ENCODE measurements around the gene SLC18A3.
A peak's percentile ranks its signal among the peaks of the same experiment; 100 is the strongest.

The SLC18A3 gene

DNA sequence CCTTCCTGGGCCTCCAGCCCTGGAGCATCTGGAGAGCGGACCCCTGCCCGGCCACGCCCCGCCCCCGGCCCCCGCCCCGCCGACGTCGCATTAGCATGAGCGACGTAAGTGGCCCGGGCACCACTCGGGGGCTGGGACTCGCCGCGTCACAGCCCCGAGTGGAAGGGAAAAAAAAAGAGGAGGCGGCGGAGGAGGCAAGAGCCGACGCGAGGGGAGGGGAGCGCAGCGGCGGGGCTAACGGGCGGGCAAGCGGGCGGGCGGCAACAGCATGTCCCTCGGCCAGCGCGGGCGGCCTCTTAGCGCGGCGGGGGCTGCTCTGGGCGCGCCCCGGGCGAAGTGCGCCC lies at the start of gene SLC18A3:
Gene SLC18A3 (plus strand): TSS at position 197 of the 344 bp plus-strand sequence. CDS start 431 bp downstream, outside the sequence.
- no peak for DNase-seq

DNA sequence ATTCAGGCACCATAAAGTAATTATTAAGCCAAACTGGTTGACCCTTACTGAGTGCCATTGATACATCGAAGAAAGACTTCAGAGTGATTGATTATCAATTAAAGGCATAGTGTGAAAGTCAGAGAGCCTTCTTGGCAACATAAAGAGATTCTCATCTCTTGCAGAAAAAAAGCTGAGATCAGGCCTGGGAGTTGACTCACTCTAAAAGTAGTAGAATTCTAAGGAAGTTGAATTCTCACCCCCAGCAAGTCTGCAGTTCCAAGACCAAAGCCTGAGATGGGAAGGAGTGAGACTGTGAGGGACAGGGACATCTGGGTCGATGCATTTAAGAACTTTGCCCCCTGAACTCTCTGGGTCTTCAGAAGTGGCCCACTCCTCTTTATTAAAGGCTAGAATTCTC lies 49.6 kb upstream of the SLC18A3 start:
- no peak for DNase-seq

DNA sequence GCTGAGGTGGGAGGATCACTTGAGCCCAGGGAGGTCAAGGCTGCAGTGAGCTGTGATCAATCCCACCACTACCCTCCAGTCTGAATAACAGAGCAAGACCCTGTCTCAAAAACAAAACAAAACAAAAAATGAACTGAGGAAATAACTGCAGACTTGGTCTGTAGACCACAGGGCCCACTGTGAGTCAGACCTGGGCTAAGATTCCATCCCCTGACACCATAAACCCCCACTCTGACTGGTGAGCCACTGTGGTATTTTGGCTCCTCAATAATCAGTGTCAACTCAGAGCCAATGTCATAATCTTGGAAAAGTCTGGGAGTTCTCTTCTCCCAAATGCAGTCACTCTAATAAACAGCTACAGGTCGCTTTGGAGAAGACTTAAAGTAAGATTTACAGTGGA lies 47.2 kb upstream of the SLC18A3 start:
- DNase-seq = no peak

DNA sequence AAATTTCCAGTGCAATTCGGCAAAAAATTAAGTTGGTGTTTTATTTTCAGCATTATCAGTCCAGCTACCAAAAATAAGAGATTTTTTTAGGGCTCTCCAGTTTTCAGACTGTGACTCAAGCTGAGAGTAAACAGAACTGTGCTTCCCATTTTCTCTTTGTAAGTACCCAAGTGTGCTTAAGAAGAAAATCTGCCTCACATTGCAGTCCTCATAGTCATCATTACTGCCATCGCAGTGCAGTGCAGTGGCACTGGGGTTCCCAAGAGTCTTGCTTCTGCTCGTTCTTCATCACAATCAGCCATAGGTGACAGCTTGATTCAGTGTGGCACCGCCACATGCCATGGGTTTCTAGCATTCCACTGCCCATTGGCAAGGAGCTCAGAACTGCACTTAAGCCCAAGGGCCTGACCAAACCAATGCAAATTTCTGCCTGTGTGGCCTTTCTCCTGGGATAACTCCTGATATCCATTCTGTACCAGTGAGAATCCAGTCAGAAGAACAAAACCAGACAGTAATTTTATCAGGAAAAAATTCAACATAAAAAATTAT lies 45.6 kb upstream of the SLC18A3 start:
- no peak for DNase-seq

DNA sequence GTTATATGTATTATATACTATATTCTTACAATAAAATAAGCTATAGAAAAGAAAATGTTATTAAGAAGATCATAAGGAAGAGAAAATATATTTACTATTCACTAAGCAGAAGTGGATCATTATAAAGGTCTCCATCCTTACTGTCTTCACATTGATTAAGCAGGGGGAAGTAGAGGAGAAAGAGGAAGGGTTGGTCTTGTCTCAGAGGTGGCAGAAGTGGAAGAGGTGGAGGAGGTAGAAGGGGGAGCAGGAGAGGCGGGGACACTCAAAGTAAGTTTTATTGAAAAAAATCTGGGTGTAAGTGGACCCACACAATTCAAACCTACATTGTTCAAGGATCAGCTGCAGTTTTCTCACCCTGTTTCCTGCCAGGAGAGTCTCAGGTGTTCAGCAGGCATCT lies 42.3 kb upstream of the SLC18A3 start:
- DNase-seq = no peak

DNA sequence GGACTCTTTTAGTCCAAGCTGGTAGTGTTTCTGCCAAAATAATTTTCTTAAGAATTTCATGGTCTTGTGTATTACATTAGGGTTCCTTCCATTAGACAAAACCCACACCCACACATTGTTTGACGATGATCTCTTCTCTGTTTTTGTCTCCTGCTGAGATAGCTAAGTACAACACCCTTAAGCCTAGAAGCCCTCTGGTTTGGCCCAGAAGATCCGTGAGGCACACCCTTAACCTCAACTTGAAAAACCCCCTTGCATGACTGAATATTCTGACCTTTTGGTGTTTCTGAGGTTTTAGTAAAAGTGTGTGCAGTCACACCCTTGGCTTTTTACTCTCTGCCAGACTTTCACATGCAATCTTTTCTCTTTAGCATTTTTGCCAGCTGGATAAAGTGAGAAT lies 41.9 kb upstream of the SLC18A3 start:
- no peak for DNase-seq

DNA sequence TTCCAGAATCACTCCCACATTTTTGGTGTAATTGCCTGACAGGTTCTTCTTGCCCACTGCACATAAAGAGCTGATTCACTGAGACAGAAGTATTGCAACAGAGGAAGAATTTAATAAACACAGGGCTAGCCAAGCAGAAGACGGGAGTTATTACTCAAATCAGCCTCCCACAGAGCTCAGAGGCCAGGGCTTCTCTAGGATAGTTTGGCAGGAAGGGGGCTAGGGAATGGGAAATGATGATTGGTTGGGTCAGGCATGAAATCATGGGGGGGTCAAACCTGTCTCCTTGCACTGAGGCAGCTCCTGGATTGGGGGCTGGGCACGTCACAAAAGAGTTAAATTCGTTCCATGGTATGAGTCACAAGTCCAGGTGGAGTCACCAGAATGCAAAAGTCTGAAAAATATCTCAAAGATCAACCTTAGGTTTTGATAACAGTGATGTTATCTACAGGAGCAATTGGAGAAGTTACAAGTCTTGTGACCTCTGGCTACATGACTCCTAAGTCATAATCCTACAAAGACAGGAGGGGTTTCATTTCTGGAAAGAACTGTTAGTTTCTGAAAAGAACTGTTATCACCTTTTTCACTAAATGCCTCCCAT lies 41.0 kb upstream of the SLC18A3 start:
- no peak for DNase-seq

DNA sequence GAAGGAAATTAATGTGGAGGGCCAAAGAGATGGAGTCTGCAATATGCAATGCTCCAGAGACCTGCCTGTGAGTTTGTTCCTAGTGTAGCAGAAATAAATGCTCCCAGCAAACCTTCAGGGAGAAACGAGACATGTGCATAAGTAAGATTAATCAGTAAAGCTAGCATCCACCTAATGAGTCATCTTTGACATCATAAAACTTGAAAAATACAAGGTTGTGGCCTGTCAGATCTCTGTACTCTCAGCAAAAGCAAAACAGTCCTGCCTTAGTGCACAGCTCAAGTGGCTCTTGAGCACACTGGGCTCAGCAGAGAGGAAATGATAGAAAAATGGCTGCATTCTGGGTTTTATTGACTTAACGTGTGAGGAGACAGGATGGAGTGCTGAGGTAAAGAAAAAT lies 38.7 kb upstream of the SLC18A3 start:
- no peak for DNase-seq

DNA sequence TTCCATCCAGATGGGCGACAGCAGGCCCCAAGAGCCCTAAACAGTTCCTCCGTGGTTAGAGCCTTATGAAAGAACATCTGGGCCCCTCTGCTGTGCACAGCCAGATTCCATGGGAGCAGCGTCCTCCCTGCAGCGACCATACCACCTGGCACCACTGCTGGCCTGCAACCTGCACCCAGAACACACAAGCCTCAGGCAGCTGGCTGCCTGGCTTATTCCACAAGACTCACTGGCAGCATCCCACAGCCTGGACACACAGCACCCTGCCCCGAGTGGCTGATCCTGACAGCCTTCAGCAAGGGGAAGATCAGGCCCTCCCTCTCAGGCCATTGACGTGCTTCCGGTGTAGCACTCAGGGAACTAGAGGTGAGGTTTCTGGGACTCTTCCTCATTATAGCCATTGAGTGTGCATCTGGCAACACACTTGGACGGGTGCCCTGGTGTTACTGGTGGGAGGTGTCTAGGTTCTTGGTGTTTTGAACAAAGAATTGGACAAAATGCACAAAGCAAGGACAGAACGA lies 37.5 kb upstream of the SLC18A3 start:
- no peak for DNase-seq

DNA sequence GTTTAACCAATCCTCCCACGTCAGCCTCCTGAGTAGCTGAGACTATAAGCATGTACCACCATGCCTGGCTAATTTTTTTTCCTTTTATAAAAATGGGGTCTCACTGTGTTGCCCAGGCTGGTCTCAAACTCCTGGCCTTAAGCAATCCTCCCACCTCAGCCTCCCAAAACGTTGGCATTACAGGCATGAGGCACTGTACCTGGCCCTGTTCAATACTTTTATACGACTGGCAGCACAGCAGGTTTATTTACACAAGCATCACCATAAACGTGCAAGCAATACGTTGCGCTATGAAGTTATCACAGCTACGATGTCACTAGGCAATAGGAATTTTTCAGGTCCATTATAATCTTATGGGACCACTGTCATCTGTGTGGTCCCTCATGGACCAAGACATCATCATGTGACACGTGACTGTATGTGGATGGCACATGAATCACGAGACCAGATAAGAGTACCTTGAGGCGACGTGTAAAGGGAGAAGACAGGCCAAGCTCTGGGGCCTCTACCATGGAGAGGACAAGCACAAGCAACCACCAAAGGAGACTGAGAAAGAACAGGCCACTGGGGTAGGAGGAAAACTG lies 34.5 kb upstream of the SLC18A3 start:
- no peak for DNase-seq

DNA sequence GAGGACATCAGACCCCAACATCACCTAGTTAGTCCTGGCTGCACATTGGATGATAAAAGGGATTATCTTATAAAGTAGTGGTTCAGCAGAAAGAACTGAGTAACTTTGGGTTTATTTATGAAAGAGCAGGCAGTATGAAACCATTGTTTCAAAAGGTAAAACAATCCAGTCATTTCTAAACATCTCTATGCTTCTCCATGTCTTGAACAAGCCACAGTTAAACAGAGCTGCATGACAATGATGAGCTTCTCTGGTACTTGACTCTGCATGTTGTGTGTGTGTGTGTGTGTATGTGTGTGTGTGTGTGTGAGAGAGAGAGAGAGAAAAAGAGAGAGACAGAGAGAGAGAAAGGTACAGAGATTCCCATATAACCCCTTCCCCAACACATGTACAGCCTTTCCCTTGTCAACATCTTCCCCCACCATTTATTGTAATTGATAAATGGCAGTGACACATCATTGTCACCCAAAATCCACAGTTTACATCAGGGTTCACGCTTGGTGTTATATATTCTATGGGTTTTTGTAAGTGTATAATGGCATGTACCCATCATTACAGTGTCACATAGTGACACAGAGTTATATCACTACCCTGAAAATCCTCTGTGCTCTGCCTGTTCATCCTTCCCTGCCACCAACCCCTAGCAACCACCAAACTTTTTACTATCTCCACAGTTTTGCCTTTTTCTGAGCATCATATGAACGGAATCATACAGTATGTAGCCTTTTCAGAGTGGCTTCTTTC lies 32.8 kb upstream of the SLC18A3 start:
- no peak for DNase-seq

DNA sequence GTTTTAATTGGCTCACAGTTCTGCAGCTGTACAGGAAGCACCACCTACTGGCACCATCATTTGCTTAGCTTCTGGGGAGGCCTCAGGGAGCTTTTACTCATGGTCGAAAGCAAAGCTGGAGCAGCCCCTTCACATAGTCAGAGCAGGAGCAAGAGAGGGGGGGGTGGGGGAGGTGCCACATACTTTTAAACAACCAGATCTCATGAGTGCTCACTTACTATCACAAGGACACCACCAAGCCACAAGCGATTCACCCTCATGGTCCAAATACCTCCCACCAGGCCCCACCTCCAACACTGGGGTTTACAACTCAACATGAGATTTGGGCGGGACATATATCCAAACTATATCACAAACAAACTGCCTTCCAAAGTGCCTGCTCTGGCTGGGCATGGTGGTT lies 31.7 kb upstream of the SLC18A3 start:
- DNase-seq = no peak

DNA sequence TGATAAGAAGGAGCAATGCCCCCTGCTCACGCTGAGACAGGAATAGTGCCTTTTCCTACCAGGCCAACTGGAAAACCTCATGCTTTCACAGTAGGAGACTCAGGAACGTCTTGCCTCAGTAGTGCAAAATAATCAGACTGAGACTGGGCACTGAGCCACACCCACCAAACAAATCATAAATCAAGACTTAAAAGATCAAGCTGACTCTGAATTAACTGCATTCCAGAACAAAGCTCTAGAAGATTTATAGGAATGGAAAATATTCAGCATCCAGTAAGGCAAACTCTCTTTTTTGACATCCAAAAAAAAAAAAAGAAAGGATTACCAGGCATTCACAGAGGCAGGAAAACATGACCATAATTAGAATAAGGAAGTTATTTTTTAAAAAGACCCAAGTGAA lies 30.5 kb upstream of the SLC18A3 start:
- DNase-seq = no peak

DNA sequence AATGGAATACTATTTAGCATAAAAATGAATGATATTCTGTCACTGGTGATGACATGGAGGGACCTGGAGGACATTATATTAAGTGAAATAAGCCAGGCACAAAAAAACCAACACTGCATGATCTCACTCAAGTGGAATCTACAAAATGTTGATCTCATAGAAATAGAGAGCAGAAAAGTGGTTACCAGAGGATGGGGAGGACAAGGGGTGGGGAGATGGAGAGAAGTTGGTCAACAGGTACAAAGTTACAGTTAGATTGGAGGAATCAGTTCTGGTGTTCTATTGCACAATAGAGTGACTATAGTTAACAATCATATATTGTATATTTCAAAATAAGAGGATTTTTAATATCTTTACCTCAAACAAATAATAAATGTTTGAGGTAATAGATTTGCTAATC lies 24.7 kb upstream of the SLC18A3 start:
- no peak for DNase-seq

DNA sequence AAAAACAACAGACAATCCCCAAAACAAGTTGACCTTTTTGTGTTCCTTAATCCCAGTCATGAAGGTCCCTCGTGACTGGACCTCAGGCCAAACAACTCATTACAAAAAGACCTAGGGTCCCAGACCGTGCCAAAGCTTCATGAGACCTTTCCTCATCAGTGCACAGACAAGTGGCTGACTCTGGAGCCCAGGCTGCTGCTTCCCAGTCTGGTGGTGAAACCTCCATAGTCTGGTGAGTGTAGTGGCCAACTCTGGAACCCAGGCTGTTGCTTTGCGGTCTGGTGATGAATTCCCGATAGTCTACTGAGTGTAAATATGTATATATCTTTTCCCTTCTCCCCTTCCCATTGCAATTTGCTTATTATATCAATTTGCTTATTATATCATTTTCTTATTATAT lies 22.1 kb upstream of the SLC18A3 start:
- DNase-seq = no peak

DNA sequence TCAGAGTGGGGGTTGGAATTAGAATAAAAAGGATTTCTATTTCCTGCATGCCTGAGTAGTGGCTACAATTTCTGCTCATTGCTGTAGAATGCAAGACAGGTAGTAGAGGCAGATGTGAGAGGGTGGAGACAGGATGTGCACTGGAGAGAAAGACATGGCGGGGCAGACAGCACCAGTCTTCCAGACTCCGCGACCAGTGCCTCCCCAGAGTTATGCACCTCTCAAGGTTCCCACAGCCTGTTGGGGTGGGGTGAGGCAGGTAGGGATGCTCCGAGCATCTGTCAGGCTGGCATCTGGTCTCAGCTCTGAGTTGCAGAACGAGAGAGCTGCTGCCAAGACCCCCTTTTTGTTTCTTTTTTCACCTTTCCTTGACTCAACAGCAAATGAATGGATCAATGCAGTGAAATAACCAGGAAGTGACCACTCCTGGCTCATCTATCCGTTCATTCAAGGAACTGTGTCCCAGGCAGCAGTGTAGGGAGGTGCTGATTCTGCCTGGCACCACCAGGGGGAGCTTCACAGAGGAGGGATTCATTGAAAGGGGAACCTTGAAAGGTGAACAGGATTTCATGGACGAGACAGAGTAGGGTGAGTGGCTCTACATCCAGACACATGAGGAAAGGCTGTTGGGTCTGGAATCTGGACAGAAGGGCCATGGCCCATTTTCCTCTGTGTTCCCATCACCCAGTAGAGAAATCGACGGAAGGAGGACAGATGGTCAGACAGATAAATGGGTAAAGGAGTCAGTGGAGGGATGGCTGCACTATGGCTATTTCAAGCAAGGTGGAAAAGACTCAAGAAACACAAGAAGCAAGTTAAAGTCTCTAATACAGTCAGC lies 17.2 kb upstream of the SLC18A3 start:
- peak; percentile 20 for DNase-seq

DNA sequence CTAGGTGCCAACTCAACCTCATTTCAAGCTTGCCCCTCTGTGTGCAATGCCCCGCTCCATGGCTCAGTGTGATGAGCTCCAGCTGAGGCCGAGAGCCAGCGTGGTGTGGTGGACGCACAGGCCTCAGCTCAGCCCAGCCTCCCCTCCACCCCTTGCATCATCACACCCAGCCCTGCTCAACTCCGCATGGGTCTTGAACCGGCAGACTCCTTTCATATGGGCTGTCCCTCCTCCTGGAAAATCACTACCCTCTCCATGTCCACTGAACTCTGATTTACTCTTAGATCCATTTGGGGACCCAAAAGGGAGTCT lies 16.6 kb upstream of the SLC18A3 start:
- DNase-seq = no peak

DNA sequence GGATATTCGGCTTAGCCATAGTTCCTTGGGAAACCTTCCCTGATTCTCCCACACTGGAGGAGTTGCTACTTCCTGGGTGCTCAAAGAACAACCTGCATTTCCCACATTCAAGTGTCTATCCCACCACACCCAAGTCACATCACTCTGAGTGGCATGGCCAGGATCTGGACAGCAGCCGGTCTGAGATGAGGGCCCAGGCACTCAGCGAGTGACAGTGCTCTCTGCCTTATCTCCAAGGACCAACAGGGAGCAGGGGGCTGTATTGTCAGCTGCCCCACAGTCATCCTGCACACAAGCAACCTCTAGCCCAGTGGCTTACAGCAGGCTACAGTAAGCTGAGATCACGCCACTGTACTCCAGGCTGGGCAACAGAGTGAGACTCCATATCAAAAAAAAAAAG lies 16.1 kb upstream of the SLC18A3 start:
- no peak for DNase-seq

DNA sequence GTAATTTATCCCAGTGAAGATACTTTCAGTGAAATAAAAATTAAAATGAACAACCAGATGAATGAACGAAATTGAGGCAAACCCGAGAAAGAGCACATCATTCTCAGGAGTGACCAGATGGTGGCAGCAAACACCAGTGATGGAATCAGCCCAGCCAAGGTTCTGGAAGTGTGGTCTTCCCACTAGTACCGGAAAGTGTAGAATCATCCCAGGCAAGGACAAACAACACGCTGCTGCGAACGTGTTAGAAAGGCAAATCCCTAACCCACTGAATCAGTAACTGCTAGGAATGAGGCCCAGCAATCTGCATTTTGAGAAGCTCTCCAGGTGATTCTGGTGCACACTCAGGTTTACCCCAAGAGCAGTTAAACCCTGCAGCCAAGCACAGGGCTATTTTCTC lies 15.5 kb upstream of the SLC18A3 start:
- DNase-seq = peak; percentile 3

DNA sequence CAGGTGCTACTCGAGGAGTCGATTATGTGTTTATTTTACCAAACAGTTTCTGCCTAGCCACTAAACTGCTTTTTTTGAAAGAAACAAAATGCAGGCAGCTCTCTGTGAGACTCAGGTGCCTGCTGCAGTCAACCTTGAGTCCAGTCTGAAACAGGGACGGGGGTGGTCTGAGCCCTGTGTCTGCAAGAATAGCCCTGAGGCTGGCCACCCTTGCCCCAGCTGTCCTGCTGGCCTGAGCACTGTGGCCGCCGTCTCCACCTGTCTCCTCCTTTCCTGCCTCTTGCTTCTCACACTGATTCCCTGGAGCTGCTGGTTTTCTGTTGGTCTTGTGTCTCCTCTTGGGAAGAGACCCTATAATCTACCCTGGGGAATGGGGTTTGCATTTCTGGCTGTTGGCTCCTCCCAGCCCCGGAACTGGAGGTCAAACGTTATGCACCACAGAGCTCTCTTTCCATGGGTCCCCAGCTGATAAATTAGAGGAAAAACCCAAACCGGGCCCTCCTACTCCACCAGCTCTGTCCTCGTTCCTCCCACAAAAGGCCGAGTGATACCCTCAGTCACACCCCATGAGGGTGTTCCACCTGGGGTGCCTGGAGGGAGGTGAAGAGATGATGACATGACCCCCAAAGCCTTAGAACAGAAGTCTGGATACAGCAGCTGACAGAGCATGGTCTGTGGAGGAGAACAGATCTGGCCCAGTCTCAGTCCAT lies 15.0 kb upstream of the SLC18A3 start:
- DNase-seq = no peak

DNA sequence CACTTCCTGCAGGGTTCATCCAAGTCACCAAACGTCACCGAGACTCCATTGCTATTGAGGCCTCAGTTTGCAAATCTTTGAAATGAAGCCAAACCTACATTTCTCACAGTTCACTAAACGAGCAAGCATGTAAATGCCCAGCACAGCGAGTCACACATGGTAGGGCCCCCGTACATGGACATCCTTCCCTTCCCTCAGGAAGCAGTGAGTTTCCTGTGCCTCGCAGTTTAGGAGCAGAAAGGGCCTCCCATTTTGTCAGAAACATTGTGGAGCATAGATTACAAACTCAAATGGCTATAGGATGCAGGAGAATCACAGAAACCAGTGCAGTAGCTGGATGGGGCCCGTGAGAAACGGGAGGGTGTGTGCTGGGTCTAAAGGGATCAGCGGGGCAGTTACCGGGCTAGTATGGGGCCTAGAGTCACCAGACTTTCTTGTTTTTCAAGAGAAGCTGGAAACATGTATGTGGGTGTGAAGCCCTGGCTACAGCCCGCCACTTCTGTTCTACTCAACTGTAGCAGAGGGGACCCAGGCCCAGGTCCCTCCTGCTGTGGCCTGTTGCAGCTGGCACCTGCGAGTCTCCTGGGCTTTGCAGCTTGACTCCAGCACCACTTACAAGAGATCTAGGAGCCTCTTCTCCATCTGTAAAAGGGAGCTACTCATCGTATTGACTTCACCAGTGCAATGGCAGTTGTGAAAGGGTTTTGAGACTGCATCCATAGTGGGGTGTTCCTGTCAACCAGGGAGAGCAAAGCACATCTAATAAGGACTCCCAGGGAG lies 14.2 kb upstream of the SLC18A3 start:
- DNase-seq = no peak

DNA sequence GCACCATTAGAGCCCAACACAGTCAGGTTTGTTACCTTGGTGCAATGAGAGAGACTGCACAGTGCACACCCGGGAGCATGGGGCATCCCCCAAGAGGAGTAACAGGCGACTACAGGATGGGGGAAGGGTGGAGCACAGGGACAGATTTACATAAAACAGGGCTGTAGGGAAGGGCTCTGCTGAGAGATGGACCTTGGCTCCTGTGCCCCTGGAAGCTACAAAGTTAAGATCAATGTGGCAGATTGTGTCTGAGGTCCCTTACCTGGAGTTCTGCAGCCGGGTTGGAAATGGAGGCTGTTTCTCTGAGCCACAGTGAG lies 13.7 kb upstream of the SLC18A3 start:
- DNase-seq = no peak
